Esophagus mucosa (tissue), 1 donor: ENCODE data around the gene CSF2RB. TPM values are rescaled to one million over a fixed set of nuclear protein-coding genes. Genes with fewer than 3 reads are reported as not detected.
"Not testable (repeated sequence)": the region's sequence is repeated elsewhere in the genome, so short reads cannot be mapped to it uniquely, and the experiment has no call there.

Experiments used
- ATAC-seq: fragments of 200-7000 bp; cut with Tn5 transposase; one replicate; pipeline ENCODE4 v1.9.1; 2020
- total RNA-seq: library from RNA; stranded (reverse); gene quantifications from one replicate; pipeline ENCODE4 v1.2.4, GENCODE V29; 2023
- donor health status: DM: yes; HTN: yes; CAD: no.

CSF2RB gene
- total RNA-seq, 1 donor from 2014 or later: 1.00 TPM

DNA sequence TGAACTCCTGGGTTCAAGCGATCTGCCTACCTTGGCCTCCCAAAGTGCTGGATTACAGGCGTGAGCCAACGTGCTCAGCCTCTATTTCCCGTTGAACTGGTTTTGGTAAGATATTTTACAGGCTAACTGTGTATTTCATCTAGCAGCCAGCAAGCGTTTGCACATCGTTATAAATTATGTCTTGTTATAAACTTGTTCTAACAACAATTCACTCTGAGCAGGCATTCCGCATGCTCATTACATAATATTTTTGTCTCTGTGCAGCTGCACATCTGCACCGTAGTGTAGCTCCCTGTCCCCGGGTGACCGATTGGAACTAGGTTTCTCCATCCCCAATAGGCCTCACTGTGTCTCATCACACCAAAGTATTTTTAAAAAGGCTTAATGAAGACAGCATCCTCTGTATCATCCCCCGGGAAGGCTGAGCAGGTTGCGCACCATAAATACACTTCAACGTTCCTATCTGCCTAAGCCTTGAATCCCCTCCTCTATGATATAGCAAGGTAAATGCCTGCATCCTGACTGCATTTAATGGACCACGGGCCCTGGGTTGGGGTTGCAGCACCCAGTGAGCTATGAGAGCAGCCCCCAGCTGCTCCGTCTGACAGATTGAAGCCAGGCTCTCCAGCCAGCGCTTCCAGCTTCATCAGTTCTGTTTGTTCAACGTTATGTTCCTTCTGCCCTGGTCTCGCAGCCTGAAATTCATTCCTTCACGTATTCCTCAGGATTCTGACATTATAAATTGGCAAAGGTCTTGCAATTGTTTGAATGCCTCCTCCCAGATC, 58.1 kb downstream of the CSF2RB start:
- peak; percentile 79 for ATAC-seq

DNA sequence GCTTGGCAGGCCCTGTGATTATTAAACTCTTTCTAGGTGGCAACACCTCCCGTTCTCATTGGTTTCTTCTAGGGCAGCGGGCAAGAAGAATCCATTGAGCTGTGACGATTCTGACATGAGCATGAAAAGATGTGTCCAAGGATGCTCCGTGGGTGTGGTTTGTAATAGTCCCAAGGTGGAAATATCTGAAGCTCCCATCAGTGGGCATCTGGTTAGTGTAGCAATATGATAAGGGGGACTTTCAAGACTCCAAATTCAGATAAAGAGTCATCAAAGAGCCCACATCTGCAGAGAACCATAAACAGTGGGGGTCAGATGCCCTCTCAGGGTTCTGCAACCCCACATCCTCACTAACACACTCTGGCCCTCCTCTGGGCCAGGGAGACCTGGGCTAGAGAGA, 63.2 kb downstream of the CSF2RB start:
- no peak for ATAC-seq

DNA sequence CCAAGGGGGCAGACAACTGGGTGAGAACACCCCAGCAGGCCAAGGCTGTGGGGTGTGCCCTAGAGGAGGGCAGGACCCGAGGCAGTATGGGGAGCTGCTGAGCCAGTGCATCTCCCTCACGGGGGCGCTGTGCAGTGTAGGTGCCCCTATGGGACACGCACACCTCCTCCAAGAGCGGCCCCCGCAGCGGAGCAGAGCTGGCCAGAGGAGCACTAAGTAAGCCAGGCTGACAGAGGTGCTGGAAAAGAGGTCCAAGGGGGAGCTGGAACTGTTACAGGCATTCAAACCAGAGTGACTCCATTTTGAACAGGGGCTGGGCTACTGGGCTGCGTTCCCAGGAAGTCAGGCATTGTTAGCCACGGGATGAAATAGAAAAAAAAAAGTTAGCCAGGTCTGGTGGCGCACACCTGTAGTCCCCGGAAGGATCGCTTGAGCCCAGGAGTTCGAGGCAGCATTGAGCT, 64.0 kb downstream of the CSF2RB start:
- peak; percentile 72 for ATAC-seq

DNA sequence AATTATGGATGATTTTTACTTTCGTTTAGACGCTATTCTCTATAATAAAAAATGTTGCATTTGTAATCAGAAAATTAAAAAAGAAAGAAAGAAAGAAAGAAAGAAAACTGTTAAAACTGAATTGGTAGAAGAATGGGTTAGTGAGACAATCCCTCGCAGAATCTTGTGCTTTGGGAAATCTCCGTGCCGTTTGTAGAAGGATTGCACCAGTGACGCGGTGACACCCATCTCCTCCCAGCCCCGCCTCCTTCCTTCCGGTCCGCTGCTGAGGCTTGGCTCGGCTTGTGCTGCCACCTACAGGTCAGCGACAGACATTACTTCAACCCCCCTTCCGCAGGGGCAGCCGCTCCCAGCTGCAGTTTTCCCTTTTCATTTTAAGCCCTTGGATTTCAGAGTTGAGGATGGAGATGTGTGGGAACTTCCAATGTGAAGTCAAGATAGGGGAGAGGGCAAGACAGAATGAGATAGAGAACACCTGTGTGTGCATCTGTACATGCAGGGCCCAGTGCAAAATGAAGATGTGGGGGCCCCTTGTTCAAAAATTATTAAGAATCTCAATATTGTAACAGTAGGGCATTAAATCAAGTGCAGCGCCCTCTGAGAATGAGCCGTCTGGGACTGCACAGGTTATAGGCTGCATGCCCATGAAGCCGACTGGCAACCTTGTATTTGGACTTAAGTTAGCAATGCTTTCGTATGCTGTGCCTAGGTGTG, 64.7 kb downstream of the CSF2RB start:
- peak; percentile 96 for ATAC-seq

DNA sequence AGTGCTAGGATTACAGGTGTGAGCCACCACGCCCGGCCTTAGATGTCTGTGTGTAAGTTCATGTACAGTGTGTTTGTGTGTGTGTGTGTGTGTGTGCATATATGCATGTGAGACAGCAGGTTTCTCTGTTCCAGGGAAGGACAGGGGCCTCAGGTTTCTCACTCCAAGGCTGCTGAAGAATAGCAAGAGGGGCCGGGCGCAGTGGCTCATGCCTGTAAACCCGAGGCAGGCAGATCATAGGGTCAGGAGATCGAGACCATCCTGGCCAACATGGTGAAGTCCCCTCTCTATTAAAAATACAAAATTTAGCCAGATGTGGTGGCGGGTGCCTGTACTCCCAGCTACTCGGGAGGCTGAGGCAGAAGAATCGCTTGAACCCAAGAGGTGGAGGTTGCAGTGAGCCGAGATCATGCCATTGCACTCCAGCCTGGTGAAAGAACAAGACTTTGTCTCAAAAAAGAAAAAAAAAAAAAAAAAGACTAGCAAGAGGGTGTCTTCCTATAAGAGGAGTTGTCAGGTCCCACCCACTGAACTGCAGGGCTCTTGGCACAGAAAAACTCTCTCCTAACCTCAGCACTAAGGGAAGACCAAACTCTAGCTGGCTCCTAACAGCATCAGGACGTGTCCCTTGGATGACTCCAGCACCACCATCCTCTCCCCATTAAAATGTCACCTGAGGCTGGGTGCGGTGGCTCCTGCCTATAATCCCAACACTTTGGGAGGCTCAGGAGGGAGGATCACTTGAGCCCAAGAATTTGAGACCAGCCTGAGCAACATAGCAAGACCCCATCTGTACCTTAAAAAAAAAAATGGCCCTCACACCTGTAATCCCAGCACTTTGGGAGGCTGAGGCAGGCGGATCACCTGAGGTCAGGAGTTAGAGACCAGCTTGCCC, 65.8 kb downstream of the CSF2RB start:
- no peak for ATAC-seq

DNA sequence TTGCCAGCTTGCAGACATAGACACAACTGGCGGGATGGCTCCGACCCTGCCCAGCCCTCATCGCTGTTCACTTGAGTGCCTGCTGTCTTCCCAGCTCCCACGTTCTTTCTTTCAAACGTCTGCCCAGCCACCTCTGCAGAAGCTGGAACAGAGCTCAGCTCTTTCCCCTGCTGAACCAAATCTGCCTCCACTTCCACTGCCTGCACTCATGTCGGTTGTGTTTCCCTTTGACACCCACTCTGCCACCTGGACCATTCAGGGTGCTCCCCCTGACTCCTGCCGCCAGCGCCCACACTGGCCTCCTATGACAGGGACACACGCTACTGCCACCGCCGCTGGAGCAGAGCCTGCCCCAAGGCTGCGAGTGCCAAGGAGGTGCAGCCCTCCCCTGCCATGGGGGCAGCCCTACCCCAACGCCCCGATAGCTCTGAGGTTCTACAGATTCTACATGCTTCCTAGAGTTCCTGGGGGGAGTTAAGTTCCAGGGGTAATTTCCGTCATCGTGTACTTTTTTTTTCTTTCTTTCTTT, 67.9 kb downstream of the CSF2RB start:
- no peak for ATAC-seq

DNA sequence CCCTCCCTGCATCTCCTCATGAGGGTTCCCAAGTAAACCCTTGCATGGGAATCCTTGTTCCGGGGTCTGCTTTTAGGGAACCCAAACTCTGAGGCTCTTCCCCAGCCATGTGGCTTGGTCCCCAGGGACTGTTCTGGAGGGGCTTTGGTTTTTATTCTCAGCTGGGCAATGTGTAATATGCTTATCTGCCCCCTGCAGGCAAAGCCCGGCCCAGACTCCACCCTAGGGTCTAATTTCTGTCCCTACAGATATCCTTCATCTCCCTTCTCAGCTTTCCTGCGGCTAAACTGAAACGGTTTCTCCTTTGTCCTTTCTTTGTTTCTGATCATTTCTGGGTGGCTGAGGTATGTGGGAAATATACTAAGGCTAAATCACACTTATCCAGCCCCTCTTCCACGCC, 68.7 kb downstream of the CSF2RB start:
- ATAC-seq: no peak

DNA sequence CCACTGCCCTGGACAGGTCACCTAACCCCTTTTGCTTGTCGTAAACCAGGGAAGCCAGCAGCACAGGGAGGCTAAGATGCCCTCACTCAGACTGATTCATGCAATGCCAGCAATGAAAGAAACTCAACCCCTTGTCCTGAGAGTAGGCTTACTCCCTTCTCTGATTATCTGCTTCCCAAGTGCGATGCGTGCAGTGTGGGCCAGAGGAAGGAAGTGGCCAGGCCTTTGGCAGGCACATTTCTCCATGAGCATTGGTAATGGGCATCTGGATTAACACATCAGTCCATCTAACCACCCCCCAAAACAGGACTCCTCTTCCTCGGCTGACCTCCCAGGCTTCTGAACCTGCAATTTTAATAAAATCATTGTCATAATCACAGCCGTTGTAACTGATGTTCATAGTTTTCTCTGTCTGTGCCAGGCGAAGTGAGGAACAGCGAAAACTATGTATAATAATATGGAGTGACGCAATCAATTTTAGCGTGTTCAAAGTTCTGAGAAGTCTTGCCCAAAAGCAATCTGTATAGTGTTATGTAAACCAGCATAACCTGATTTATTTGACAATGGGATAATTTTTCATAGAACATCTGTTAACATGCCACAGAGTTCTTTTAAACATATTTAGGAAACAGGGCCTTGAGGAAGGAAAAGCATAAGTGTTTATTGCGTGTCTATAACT, 71.9 kb downstream of the CSF2RB start:
- ATAC-seq: peak; percentile 59

DNA sequence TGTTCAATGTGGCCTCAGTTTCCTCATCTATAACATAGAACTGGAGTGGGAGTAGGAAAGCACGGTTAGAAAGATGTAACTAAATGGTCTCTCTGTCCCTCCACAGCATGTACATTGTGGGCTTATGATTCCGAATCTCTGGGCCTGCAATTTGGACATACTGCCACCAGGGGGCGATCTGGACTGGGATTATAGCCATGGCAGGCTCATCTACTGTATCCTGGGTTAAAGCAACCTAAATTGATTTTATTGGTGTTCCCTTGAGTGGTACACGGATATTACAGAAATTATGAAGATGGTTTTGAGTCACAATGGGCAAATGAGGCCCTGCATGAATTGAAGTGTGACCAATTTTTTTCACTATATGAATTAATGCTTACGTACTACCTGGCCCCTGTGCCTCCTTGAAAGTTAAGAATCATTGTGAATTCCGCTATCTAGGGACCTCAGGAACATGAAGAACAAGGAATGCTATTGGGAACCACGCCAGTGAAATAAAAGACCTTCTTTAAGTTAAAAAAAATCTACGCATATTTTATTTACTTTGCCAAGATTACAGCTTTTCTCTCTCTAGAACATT, 72.9 kb downstream of the CSF2RB start:
- peak; percentile 45 for ATAC-seq

DNA sequence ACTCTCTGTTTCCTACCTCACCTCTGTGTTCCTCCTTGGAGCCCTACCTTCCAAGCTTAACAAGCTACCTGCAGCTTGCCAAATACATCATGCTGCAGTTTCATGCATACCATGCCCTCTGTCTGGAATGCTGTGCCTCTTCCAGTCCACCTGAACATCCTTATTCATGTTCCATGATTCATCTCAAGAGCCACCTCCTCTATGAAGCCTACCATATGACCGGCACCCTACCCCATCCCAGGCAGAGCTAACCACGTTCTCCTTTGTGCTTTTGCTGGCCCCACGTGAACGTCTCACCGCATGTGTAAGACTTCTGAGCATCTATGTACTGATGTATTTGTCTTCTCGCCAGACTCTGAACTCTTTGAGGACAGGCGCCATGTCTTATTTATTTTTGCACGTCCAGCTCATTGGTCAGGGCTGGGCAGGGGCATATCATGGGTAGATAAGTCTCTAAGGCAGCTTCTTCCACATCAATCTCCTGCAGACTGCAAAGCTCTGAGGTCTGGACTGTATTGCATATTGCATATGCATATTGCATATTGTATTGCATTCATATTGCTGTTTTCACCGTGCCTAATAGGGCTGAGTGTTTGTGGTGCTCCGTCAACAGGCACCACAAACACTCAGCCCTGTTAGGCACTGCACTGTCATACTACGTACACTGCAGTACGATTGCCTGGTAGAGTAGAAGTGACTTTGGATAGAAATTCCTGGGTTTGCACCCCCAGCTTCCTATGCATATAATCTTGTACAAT, 74.8 kb downstream of the CSF2RB start:
- no peak for ATAC-seq

DNA sequence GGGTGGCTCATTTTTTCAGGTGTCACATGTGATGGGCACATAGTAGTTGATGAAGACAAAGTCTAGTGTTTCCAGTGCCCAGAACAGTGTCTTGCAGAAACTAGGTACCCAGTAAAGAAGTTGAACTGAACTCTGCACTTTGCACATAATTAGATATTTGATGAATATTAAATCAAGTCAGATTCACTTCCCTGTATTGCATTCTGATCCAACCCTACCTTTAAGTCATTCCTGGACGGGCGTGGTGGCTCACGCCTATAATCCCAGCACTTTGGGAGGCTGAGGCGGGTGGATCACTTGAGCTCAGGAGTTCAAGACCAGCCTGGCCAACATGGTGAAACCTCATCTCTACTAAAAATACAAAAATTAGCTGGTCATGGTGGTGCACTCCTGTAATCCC, 75.6 kb downstream of the CSF2RB start:
- not testable (repeated sequence) for ATAC-seq

Other genes with a start within 250 kb of the CSF2RB start
- gene CACNG2, start 209.9 kb upstream of the CSF2RB start, total RNA-seq: not detected
- gene IFT27, start 137.5 kb upstream of the CSF2RB start, total RNA-seq: 12.6 TPM
- not detected for gene PVALB, start 96.6 kb upstream of the CSF2RB start, total RNA-seq
- gene NCF4, start 52.6 kb upstream of the CSF2RB start, total RNA-seq: 1.8 TPM
- gene TST, start 105.8 kb downstream of the CSF2RB start, total RNA-seq: 83.2 TPM
- 78.0 TPM for gene MPST, start 106.1 kb downstream of the CSF2RB start, total RNA-seq
- gene KCTD17, start 138.1 kb downstream of the CSF2RB start, total RNA-seq: 3.9 TPM
- not detected for gene TMPRSS6, start 196.1 kb downstream of the CSF2RB start, total RNA-seq
- gene IL2RB, start 236.3 kb downstream of the CSF2RB start, total RNA-seq: 3.1 TPM